Muscle of arm (tissue), 12 donors: ENCODE data around the gene EML6. TPM values are rescaled to one million over a fixed set of nuclear protein-coding genes. Genes with fewer than 3 reads are reported as not detected.

Source experiments
- DNase-seq: peaks from one replicate; pipeline ENCODE4 v3.0.0-alpha.2; 2013
- polyA plus RNA-seq, 12 donors: library from polyadenylated mRNA; unstranded; fragments of 120-200 nt; gene quantifications; one replicate each; pipeline ENCODE4 v1.2.1, GENCODE V29; 2013; ENCODE audit not compliant: insufficient read length in 12 of 12

The EML6 gene
- polyA plus RNA-seq, 12 donors = 7.3 to 52.3 (median 28.1) TPM; not detected in 1

GRCh38 chr2:54945391-54946219 is 222.1 kb downstream of the EML6 start:
- DNase-seq = no peak

GRCh38 chr2:54946220-54946805 is 222.9 kb downstream of the EML6 start:
- no peak for DNase-seq

- no peak for DNase-seq
These were observed 223.7 kb downstream of the EML6 start for GRCh38 chr2:54947136-54947535.

- no peak for DNase-seq
These were observed 224.2 kb downstream of the EML6 start for GRCh38 chr2:54947646-54948045.

GRCh38 chr2:54948120-54948519 is 224.7 kb downstream of the EML6 start:
- no peak for DNase-seq

- DNase-seq = no peak
These were observed 226.0 kb downstream of the EML6 start for GRCh38 chr2:54949431-54949830.

GRCh38 chr2:54950811-54951210 is 227.3 kb downstream of the EML6 start:
- DNase-seq = no peak

GRCh38 chr2:54952425-54952824 is 229.0 kb downstream of the EML6 start:
- no peak for DNase-seq

GRCh38 chr2:54952978-54953456 is 229.6 kb downstream of the EML6 start:
- no peak for DNase-seq

- DNase-seq = no peak
These were observed 230.7 kb downstream of the EML6 start for GRCh38 chr2:54954158-54954557.

GRCh38 chr2:54954705-54955357 is 231.4 kb downstream of the EML6 start:
- no peak for DNase-seq

GRCh38 chr2:54955358-54956110 is 232.1 kb downstream of the EML6 start:
- DNase-seq = no peak

GRCh38 chr2:54956111-54956627 is 232.7 kb downstream of the EML6 start:
- DNase-seq = no peak

- no peak for DNase-seq
These were observed 234.0 kb downstream of the EML6 start for GRCh38 chr2:54957321-54957999.

- DNase-seq = no peak
These were observed 235.4 kb downstream of the EML6 start for GRCh38 chr2:54958717-54959371.

- DNase-seq = no peak
These were observed 236.7 kb downstream of the EML6 start for GRCh38 chr2:54960164-54960563.

- DNase-seq = no peak
These were observed 239.0 kb downstream of the EML6 start for GRCh38 chr2:54962511-54962910.

- no peak for DNase-seq
These were observed 239.5 kb downstream of the EML6 start for GRCh38 chr2:54962935-54963440.

- no peak for DNase-seq
These were observed 240.0 kb downstream of the EML6 start for GRCh38 chr2:54963476-54963875.

- DNase-seq = no peak
These were observed 240.8 kb downstream of the EML6 start for GRCh38 chr2:54964271-54964670.
